ENCODE data around the gene NR5A2.

DNA sequence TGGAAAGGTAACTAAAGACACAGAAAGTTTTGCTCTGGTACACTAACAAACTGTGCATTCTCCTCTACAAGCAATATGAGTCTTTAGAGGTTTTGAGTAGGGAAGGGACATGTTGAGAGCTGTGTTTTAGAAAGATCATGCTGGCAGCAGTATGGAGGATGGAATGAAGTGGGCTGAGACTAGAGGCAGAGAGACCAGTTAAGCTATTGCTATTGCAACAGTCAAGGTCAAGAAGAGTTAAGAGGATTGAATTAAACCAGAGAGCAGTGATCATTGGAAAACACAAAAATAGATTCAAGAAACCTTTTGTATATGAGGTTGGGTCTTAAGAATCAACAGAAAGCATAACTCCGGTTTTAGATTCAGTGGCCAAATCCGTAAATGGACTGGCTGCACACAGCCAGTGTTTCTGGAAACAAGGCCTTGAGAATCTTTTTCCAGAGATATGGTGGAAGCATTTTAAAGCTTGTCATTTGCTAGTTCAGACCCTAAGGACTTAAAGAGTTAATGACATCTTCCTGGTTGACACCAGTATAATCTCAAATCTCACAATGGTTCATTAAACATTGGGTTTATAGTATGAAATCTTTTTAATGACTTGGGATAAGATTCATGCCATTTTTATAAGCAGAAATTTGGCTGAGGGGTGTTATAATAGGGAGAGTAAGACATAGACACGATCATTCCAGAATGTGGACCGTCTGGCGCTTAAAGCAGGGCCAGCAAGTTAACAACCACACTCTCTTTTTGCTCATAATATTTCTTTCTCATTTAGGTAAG is 177.9 kb downstream of the NR5A2 start:
- TF ChIP-seq, protein P1, sequence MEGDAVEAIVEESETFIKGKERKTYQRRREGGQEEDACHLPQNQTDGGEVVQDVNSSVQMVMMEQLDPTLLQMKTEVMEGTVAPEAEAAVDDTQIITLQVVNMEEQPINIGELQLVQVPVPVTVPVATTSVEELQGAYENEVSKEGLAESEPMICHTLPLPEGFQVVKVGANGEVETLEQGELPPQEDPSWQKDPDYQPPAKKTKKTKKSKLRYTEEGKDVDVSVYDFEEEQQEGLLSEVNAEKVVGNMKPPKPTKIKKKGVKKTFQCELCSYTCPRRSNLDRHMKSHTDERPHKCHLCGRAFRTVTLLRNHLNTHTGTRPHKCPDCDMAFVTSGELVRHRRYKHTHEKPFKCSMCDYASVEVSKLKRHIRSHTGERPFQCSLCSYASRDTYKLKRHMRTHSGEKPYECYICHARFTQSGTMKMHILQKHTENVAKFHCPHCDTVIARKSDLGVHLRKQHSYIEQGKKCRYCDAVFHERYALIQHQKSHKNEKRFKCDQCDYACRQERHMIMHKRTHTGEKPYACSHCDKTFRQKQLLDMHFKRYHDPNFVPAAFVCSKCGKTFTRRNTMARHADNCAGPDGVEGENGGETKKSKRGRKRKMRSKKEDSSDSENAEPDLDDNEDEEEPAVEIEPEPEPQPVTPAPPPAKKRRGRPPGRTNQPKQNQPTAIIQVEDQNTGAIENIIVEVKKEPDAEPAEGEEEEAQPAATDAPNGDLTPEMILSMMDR (IDR thresholded peaks at IDR 0.05): no peak
- no peak for TF ChIP-seq POLR2A (IDR thresholded peaks at IDR 0.05)
